ENCODE results near the gene ZMYND8.

GRCh38 chr20:47352332-47353238, 3.9 kb downstream of the ZMYND8 start:
- TF ChIP-seq, protein P1, sequence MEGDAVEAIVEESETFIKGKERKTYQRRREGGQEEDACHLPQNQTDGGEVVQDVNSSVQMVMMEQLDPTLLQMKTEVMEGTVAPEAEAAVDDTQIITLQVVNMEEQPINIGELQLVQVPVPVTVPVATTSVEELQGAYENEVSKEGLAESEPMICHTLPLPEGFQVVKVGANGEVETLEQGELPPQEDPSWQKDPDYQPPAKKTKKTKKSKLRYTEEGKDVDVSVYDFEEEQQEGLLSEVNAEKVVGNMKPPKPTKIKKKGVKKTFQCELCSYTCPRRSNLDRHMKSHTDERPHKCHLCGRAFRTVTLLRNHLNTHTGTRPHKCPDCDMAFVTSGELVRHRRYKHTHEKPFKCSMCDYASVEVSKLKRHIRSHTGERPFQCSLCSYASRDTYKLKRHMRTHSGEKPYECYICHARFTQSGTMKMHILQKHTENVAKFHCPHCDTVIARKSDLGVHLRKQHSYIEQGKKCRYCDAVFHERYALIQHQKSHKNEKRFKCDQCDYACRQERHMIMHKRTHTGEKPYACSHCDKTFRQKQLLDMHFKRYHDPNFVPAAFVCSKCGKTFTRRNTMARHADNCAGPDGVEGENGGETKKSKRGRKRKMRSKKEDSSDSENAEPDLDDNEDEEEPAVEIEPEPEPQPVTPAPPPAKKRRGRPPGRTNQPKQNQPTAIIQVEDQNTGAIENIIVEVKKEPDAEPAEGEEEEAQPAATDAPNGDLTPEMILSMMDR (conservative IDR thresholded peaks at IDR 0.05 in 1 of 2, IDR thresholded peaks at IDR 0.05 in 1 of 2; ENCODE audit: low read depth in 1 of 2, low read length in 2 of 2): no peak
- TF ChIP-seq EZH2 (IDR thresholded peaks at IDR 0.05; ENCODE audit: low read length, missing control alignments): no peak
